ENCODE data around the gene C10orf120.

Gene C10orf120

DNA sequence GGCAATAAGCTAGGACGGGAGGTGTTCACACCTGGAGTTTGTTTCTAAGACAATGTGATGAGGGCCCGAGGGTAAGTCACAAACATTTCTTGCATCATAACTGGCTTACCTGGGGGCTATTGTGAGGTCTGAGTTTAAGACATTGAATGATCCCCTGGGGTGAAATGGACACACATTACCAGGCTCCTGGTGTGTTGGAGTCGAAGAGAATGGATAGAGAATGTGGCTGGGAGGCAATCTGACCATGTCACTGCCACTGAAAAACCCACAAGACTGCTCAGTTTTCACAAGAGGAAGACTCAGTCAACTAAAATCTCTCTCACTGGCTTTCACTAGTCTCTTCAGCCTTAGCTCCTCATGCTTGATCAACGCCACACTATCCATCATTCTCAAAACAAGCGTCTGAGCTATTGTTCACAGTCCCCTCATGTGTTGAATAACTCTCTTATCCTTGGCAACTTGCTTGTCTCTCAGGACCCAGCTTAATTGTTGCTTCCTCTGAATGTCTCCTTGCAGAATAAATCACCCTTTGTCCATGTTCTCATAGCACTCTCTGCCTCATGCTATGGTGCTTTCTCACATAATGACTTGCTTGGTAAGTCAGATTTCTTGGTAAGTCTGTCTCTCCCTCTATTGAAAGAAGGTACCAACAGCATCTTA lies at the start of gene C10orf120:
TSS of gene C10orf120 (minus strand) at position 51 of the 660 bp plus-strand sequence. CDS start 56 bp downstream, outside the sequence.
- DNase-seq: no peak

DNA sequence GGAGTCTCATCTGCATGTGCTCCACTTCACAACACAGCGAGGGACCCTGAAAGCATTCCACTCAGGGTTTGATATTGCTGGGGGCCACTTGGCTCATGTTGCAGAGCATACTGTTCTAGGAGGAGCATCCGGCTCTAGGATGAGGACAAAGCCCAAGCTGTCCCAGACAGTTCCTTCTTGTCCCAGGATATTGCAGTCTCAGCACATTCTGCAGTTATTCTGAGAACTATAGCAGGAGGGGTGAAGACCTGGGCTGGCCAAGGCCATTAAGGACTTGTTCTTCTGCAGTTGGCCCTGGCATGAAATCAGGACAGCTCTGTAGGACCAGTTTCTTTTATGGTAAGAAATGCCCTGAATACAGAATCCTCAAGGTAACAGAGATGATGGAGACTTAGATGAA lies 48.9 kb upstream of the C10orf120 start:
- no peak for DNase-seq

DNA sequence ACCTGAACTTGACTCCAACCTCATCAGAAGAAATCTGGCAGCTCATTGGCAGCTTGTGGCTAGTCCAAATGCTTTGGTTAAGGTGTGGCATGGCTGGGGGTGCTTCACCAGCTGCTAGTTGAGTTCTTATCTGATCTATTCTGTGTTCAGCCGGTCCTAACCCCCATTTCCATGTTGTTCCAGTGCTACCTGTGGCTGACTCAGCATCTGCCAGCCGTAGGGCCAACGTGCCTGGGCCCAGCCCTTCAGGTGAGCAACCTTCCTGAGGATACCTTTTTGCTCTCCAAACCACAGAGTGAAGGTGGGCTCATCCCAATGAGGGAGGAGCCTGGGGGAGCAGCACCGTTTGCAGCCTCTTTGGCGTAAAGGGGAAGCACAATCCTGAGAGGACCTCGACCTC lies 46.8 kb upstream of the C10orf120 start:
- DNase-seq: no peak

DNA sequence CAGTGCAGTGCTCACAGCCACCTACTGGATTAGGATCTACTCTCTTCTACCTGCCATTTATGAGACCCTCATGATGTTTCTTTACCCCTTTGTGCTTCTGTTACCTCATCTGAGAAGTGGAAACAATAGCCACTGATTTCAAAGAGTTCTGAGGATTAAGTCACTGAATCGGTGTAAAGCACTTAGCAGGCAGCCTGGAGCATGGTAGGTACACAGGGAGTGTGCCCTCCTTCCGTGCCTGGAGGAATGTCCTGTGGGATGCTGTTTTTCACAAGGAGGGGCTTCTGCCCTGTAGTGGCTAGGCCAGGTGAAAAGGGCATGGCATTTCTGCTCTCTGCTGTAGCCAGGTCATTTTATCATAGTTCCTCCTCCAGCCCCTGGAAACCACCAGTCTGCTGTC lies 44.6 kb upstream of the C10orf120 start:
- no peak for DNase-seq

DNA sequence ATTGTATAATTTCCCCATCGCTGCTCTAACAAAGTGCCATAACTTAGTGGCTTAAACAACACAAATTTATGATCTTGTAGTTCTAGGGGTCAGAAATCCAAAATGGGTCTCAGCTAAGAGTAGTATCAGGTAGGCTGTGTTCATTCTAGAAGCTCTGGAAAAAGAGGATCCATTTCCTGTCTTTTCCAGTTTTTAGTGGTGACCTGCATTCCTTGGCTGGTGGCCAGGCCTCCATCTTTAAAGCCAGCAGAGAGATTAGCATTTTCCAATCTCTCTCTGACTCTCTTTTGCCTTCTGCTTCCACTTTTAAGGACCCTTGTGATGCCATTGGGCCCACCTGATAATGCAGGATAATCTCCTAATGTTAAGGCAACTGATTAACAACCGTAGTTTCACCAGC lies 41.0 kb upstream of the C10orf120 start:
- DNase-seq: no peak

DNA sequence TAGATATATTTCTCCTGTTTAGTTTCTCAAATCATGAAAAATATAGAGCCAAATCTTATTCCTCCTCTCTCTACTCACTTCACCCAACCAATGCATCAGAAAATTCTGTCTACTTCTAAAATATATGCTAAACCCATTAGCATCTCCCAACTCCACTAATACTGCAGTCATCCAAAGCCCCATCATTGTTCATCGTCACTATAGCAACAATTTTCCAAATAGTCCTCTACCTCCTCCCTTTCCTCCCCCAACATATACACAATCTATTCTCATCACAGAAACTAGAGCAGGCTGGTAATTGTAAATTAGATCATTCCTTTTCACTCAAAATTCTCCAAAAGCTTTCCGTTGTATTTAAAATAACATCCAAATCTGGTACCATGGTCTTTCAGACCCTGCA lies 38.4 kb upstream of the C10orf120 start:
- no peak for DNase-seq

DNA sequence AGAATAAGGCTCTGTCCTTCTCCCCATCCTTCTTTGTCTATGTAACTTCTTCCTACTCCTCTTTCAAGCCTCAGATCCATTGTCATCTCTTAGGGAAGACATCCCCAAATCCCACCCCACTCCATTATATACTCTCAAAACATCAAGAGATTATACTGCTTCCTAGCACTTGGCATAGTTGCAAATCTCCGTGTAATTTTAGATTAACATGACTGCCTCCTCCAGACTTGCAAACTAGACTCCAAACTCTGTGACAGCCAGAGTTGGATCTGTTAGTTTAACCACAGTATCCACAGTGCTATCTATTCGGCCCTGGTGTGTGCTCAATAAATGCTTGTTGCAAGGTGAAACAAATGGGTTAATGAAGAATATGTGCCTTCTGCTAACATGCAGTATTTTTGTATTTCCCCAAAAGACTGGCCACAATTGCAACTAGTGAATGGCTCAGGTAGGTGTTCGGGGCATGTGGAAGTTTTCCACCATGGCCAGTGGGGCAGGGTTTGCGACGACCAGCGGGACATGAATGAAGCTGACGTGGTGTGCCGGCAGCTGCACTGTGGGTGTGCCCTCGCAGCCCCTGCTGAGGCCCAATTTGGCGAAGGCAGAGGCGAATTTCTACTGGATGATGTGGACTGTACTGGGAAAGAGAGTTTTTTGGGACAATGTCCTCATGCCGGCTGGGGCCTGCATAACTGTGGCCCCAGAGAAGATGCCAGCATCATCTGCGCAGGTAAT lies 34.5 kb upstream of the C10orf120 start:
- no peak for DNase-seq

DNA sequence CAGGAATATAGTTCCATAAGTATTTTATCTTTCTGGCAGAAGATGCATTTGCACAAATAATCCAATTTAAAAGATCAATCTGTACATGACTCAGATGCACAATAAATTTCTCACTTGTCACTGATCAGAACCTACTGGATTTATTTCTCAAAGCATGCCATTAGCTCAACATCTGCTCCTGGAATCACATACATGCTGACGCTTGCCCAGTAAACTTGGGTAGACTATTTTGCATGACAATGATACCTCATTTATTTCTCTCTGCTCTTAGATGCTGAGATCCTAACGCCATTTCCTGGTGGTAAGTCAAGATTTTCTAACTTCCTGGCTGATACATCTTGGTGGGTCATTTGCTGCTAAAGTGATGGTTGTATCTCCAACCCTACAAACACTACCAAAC lies 33.8 kb upstream of the C10orf120 start:
- no peak for DNase-seq

DNA sequence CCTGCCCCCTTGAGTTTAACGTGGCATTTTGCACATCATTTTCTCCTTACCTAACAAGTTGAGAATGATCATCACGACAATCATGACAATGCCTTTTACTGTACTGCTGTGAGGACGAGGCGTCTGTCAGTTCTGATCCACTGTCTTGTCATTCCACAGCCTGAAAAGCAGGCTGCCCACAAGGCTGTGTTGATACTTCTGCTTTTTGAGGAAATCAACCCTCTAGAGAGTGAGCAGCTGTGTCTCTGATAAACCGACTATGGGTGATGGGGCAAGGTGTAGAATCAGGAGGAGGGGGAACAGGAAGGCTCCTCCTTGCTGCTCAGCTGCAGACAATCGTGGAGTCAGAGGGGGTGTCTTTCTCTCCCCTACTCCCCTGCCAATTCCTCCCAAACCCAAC lies 30.6 kb upstream of the C10orf120 start:
- no peak for DNase-seq

DNA sequence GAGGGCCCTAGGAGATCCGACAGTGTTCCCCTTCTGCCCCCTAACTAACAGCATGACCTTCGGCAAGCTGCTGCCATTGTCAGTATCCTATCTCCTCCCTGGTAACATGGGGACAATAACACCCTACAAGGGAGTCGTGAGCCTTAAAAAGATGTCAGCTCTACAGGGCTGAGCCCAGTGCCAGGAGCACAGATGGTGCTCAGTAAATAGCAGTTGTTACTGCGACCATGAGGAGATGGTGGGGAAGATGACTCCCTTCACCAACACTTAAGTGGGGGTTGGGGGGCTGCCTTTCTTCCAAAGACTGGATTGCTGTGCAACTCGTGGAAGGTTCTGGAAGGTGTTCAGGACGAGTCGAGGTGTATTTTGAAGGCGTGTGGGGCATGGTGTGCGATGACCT lies 29.5 kb upstream of the C10orf120 start:
- DNase-seq: no peak

DNA sequence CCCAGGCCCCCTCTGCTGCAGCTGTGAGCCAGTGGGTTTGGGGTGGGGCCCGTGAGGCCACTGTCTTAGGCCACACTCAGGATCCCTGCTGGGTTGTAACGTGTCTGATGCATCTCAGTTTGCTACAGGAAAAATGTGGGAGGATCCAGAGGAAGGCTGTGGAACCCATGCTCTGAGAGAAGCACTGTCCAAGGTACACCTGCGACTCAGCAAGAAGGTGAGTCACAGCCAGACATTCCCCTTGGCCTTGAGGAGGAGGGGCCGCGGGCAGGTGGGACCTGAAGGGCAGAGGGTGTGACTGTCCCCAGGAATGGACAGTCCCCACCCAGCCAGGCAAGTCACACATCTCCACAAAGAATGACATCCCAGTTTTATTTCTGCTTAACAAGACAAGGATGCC lies 27.8 kb upstream of the C10orf120 start:
- no peak for DNase-seq

DNA sequence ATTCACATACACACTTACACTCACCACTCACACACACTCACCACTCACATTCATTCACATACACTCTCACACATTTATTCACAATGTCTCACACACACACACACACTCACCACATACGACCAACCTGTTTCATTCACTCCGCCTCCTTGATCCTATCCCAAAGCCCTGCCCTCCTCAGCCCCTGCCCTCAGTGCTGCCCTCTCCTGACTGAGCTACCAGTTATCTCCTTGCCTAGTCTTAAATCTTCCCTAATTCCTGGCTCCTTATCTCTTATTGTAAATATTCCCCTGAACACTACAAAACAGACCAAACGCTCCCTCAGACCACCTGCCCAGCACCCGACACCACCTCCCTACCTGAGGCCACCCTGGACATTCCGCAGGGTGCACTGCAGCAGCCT lies 26.1 kb upstream of the C10orf120 start:
- DNase-seq: no peak

DNA sequence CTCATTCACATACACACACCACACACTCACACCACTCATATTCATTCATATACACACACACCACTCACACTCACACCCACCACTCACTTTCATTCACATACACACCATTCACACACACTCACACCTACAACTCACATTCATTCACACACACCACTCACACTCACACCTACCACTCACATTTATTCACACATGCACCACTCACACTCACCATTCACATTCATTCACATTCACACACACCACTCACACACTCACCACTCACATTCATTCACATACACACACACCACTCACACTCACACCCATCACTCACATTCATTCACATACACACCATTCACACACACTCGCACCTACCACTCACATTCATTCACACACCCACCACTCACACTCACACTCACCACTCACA lies 25.4 kb upstream of the C10orf120 start:
- no peak for DNase-seq

DNA sequence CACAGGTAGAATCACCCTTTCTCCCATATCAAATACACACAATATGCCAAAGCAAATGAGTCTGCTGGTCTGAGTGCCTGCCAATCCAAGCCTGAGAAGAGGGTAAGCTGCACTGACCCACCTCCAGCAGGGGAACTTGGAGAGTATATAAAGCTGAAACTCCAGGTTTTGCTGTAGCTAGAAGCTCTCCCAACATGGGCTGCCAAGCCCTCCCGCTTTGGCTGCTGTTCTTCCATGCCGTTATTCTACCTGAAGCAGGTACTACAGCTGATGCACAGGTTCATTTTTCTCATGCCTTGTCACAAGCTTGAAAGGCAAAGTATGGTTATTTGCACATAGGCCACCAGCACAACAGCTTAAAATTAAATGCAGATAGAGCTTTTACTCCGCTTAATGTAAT lies 21.5 kb upstream of the C10orf120 start:
- no peak for DNase-seq

DNA sequence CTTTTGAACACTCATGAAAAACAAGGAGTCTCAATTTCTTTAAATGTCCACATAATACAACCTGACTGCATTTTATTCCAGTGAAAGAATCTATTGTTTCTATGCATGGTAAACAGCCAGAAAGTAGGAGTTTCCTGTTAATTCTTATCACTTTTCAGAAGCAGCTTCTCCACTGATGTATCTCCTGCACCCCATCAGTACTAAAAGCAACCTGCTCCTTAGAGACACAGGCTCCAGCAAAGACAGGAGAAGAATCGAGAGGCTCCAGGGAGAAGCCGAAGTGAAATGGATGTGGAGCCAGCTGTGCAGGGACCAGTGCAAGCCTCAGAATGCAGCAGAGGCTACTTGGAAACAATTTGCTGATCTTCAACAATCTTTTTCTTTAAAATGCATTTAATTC lies 16.4 kb upstream of the C10orf120 start:
- no peak for DNase-seq

DNA sequence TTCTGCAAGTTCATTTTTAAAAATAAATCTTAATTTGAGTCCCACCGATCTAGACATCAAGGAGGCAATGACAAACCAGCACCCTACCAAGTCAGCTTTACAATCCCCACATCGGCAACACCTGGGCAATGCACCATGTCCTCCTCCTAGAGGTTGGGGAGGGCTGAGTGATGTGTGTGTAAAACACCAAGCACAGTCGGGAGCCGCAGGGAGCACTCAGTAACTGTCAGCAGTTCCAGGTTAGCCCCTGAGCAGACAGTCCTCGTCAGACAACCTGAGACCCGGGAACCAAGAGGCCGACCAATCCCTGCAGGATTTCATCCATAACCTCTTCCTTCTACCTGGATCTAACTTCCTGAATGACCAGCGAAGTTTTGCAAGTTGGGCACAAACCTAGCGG lies 15.9 kb upstream of the C10orf120 start:
- no peak for DNase-seq

DNA sequence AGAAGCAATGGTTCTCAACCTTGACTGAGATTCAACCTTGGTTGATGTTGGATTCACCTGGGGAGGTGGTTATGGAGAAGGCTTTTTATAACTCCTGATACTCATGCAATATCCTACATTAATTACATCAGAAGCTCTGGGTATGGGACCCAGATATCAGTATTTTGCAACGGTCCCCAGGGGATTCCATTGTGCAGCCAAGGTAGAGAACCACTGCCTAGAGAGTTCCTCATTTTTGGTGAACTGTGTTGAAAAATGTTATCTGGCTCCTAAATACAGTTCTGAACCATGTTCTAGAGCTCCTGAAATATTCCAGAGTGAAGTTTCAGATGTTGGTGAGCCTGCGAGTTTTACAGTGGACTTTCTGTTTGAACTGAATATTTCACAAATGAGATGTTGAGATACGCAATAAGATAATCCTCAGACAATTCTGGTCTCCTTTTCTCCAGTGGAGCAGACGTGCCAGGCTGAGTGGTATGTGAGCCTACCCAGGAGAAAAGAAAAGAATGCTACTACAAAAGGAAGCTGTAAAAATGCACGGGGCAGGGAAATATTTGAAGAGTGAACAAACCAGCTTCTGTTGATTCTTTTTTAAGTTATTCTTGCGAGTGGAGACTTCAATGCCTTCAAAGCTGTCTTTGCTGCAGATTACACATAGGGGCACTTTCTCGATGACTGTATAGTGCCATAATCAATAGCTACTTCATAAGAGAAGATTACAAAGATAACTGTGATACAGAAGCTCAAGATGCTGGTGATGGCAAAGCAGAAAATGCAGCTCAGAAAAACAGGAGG lies 13.6 kb upstream of the C10orf120 start:
- no peak for DNase-seq

DNA sequence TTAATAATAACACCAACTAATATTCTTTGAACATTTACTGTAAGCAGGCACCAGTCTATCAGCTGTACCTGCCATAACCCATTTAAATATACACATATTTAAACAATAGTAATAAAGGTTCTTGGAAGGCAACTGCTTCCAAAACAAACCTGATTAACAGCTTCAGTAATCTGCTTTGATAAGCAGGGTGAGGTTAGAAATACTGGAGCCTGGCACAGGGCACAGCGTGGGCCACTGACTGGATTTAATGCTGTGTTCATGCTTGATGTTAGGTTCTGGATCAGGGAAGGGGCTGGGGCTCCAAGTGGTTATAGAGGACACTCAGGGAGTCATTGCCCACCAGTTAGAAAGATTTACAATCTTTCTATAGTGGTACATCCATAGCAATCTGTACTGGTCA lies 10.9 kb upstream of the C10orf120 start:
- DNase-seq: no peak

DNA sequence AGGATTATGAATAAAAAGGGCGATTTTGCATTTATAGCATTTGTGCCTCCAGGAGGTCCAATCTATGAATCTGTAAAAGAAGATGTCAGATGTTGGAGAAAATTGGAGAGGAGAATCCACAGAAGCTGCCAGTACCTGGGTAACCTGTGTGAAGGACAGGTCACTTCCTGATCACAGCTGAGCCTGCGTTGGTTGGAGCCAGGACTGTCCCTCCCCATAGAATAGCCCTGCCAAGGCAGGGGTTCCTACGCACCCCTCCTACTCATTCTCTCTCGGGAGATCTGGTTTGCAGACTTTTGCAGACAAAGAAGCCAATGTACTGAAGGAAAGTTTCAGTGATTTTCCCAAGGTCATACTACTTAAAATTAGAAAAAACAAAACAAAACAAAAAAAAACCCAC lies 10.3 kb upstream of the C10orf120 start:
- DNase-seq: no peak

DNA sequence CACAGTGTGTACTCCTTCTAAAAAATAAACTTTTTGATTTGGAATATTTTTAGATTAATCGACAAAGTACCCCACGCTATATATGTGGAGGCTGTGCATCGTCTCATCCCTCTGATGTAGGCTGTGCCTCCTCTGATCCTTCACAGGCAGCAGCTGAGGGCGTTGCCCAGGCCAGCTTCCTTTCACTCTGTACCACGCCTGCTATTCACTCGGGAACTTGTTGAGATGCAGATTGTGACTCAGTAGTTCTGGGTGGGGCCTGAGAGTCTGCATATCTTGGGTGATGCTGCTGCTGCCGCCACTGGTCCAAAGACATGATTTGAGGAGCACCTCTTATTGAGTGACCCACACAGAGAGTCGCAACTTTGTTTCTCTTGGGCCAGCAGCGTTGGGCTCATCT lies 7.9 kb upstream of the C10orf120 start:
- DNase-seq: no peak

DNA sequence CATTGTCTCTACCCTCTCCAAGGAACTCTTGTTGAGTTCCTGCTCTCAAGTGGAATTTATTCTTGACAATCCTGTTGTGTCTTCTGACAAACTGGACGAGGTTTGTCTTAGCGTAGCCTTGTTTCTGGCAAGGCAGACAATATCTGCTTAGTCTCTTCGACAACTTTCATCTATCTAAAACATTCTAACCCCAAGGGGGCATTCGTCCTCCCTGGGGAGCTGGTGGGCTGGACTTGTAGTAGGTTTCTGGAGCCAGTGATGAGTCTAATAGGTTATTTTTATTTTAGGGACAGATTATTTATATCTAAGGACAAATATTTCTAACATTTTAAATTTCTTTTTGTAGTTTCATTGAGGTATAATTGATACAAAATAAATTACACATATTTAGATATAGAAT lies 7.3 kb upstream of the C10orf120 start:
- DNase-seq: no peak

DNA sequence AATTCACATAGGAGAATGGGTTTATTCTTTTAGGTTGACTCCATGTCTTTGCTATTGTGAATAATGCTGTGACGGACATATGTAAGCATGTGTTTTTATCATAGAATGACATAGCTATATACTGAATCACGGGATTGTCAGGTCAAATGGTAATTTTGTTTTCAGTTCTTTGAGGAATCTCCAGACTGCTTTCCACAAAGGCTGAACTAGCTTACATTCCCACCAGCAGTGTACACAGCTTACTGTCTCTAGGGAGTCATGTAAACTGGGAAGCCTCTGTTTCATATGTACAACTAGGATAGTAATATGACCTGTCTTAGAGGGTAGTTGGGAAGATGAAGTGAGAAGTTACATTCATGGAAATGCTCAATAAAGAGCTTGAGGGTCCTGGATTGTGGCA lies 6.8 kb upstream of the C10orf120 start:
- DNase-seq: no peak

DNA sequence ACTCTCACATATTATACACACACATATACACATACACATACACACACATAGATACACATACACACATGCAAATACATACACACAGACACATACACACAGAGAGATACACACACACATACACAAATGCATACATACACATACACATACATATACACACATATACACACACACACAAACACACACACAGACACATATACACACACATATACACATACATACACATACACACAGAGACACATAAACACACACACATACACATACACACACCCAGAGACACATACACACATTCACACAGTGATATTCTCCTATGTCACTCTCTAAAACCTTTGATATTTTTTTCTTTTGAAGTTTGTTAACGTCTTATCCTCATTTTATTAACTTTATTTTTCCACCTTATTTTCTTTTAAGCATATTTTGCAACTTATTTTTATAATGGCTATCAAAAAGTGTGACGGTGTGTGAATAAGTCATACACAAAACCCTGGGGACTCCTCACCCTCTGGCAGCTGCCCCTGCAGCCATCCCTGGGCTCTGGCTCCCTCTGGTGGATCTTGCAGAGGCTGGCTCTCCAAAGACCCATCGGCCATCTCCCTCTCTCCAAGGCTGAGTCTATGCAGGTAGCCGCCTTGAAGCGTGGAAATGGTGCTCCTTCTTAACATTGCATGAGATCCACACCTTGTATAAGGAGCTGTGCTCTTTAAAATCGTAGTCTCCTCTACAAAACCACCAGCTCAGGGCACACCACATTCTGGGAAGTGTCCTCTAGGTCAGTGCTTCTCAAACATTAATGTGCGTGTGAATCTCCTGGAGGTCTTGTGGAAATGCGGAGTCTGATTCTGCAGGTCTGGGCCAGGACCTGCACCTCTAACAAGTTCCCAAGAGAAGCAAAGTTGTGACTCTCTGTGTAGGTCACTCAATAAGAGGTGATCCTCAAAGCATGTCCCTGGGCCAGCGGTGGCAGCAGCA lies 4.1 kb upstream of the C10orf120 start:
- DNase-seq: no peak
